ENCODE results near the gene DCST2.
A peak's percentile ranks its signal among the peaks of the same experiment; 100 is the strongest.

Gene DCST2

GRCh38 chr1:155069551-155070157 is 36.1 kb upstream of the DCST2 start:
- peak; percentile 93 for DNase-seq

- no peak for DNase-seq
These were observed 35.0 kb upstream of the DCST2 start for GRCh38 chr1:155068599-155068998.

DNA sequence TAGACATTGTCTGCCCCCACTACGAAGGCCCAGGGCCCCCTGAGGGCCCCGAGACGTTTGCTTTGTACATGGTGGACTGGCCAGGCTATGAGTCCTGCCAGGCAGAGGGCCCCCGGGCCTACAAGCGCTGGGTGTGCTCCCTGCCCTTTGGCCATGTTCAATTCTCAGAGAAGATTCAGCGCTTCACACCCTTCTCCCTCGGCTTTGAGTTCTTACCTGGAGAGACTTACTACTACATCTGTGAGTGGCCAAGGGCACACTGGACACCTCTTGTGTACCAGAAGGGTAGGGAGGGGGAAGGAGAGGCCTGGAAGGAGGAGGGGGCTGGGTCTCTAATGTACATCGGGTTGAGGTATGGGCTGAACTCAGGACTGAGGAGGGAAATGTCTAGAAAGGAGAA is 33.2 kb upstream of the DCST2 start:
- no peak for DNase-seq

- no peak for DNase-seq
These were observed 31.4 kb upstream of the DCST2 start for GRCh38 chr1:155064832-155065429.

DNA sequence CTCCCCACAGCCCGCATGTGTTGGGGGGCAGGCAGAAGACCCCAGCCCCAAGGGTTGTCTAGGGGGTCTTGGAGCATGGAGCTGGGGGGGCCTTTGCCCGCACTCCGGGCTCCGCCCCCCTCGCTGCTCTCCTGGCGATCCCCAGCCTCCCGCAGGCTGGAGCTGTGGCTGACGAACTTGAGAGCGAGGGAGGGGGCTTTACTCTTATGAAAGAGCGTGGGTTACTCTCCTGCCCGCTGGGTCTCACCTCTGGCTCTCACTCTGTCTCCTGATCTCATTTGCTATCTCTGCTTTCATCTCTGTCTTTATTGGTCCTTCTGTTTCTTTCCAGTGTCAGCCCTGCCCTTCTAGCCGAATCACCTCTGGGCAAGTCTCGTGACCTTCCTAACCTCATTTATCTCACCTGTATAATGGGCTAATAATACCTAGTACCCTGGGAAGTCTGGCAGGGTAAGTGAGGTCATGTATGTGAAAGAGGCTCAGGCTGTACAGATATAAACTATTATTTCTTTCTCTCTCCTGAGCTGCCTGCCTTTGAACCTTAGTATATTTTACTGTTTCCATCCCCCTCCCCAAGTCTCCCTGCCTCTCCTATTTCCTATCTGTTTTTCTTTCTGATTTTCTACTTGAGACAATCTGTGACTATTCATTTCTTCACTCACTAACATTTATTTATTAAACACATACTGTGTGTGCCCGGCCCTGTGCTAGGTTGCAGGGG is 30.7 kb upstream of the DCST2 start:
- DNase-seq, result peak; percentile 65

GRCh38 chr1:155063550-155064110 is 30.0 kb upstream of the DCST2 start, which contains the start of gene EFNA4:
EFNA4 (plus strand) TSS chr1:155063740; CDS start chr1:155063824, 84 bp downstream.
- DNase-seq, result peak; percentile 65

DNA sequence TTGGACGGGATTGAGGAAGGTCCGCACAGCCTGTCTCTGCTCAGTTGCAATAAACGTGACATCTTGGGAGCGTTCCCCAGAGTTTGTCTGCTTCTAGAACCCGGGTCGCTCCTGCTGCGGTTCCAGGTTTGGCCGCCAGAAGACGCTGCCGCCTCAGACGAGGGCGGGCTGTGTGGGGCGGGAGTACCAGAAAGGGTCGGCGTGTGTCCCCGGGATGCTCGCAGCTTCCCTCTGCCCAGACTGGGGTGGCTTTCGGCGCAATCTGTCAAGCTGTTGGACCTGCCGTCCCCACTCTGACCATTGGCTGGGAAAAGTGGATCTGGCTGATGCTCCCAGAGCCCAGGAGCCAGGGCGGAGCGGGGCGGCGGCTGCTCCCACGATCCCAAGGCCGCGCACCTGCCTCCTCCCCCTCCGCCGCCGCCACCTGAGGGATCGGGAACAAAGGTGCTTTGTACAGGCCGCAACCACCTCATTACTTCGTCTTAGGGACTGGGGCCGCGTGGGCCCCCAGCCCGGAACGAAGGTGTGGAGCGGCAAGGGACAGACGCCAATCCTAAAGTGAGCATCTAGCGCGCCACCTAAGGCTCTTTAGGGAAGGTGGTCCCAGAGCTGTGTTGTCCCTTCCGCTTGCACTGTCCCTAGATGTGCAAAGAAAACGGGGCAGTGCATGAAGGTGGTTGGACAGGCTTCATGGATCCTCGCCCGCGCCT is 29.3 kb upstream of the DCST2 start:
- peak; percentile 69 for DNase-seq

- no peak for DNase-seq
These were observed 28.6 kb upstream of the DCST2 start for GRCh38 chr1:155062151-155062686.

DNA sequence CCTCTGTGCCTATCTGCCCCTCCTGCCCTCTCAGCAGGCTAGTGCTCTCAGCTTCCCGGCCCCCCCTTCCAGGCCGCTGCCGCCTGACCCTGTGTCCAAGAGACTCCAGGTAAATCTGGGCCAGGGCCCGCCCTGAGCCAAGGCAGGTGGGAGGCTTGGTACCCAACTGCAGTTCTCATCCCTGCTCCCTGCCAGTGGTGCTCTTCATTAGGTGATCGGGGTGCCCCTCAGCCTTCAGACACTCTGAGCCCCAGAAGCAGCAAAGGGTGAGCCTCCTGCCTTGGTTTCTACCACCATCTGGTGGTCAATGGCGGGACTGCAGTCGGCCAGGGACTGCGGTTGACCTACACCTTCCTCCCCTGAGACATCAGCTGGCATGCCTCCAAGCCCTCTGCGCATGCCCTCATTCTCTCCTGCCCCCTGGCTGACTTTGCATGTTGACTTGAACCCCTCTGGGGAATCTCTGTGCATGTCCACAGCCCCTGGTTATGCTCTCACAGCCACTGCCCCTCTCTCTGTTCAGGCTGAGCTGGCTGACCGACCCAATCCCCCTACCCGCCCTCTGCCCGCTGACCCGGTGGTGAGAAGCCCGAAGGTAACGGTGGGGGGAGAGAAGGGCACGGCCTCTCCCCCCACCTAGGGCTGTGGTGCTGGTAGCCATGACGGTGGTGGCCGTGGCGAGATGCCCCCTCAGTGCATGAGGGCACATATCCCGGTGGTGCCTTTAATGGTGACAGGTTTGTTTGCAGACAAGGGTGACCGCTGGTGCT is 28.0 kb upstream of the DCST2 start:
- DNase-seq, result peak; percentile 81

DNA sequence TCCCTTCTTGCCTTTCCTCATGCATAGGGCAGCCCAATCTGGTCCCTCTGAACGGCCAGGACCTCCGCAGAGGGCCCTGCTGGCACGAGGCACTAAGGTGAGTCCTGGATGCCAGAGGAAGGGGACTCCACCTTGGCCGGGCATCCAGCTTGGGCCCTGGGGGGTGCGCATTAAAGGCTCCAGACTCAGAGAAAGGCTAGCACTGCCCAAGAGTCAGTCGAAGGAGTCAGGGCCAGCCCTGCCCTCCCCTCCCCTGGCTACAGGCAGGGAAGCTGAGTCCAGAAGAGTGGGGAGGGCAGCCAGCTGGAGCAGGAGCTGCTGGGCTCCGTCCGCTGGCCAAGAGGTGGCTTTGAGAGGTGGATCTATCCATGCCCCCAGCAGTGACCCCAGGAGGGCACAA is 27.2 kb upstream of the DCST2 start:
- DNase-seq, result no peak

GRCh38 chr1:155057788-155058211 is 24.2 kb upstream of the DCST2 start:
- no peak for DNase-seq

- no peak for DNase-seq
These were observed 23.5 kb upstream of the DCST2 start for GRCh38 chr1:155057104-155057503.

DNA sequence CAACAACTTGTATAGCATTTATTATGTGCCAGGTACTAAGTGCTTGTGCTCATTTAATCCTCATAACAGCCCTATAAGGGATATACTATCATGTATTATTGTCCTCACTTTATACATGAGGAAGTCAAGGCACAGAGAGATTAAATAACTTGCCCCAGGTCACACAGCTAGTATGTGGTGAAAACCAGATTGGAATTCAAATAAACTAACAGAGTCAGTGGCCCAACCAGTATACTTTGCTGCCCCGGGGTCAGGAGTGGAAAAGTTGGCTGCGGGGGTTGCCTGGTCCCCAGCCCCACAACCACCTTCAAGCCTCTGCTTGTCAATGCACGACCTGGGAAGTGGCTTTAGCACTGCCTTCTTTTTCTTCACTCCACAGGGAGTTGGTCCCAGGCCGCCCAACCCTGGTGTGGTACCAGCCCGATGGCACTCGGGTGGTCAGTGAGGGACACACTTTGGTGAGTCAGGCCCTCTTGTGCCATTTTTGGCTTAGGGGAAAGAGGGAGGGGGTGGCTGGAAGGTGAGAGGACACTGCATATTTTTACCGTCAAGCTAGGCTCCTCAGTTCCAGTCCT is 20.0 kb upstream of the DCST2 start:
- DNase-seq, result no peak

GRCh38 chr1:155052439-155053395 is 19.1 kb upstream of the DCST2 start:
- DNase-seq, result no peak

GRCh38 chr1:155051777-155052398 is 18.3 kb upstream of the DCST2 start:
- peak; percentile 33 for DNase-seq

DNA sequence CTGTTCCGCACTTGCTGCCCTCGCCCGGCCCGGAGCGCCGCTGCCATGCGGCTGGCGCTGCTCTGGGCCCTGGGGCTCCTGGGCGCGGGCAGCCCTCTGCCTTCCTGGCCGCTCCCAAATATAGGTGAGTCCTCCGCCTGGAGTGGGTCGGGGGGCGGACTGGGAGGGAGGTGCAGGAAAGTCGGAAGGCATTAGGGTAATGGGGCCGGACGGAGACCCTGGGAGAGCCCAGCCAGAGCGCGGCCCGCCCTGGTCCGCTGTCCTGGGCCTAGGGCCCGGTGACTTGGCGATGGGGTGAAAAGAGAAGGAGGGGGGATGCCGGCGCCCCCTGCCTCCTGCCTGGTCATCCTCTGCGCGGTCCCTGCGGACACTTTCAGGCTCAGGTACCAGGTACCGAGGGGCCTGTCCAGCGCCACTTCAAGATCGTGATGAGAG is 17.8 kb upstream of the DCST2 start:
- DNase-seq, result no peak

DNA sequence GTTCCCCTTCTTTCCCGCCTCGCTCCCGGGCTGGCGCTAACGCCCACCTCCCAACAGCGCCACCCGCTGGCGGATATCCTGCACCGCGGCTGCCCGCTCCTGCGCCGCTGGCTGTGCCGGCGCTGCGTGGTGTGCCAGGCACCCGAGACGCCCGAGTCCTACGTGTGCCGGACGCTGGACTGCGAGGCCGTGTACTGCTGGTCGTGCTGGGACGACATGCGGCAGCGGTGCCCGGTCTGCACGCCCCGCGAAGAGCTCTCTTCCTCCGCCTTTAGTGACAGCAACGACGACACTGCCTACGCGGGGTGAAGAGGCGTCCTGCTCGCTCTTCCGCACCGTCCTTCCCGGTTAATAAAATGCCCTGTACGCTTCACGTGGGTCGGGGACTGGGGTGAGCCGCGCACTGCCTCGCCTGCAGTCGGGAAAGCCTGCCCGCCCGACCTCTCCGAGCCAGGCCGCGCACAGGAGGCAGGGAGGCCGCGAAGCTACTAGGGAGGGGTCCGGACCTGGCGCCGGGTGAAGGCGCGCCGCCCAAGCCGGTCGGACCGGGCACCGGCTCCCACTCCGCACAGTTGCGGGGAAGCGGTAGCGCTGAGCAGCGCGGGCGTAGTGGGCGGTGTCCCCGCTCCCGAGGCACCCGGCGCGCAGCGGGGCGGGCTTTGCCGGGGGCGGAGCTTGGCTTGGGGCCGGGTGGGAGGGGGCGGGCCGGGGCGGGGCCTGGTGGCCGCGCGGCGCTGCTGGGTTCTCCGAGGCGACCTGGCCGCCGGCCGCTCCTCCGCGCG is 17.2 kb upstream of the DCST2 start, which contains the start of gene ADAM15:
Gene ADAM15, plus strand, starts transcription at position 757 of the 782 bp plus-strand sequence. CDS start 71 bp downstream, outside the sequence.
- DNase-seq, result peak; percentile 82

GRCh38 chr1:155049651-155050559 is 16.3 kb upstream of the DCST2 start:
- no peak for DNase-seq
